SW 1271 (cell line): Measurements from ENCODE around the gene RYR3.
"Not testable (repeated sequence)": the region's sequence is repeated elsewhere in the genome, so short reads cannot be mapped to it uniquely, and the experiment has no call there.

ENCODE experiments used
- DNase-seq, 2 experiments: peaks; one replicate each; lab custom pipeline; 2025; lab: John Stamatoyannopoulos, UW

Gene RYR3

DNA sequence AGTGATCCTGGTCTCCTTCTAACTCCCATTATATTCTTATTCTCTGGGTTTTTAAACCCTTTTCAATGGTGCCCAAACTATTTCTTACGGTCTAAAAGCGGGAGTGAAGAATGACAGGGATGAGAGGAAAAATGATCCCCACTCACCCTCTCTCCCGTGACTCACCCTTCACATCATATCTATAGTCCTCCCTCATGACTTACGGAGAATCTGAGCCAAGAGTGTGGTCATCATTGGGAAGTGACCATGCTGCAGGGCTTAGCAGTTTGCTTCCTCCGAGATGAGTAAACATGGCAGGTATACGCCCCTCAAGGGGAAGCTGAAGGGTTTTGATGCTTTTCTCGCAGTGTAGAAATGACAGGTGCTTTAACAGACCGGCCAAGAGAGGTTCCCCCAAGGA is 274.0 kb downstream of the RYR3 start:
- no peak for DNase-seq

- no peak for DNase-seq
Observed at GRCh38 chr15:33586786-33587697, 276.3 kb downstream of the RYR3 start.

- no peak for DNase-seq
Observed at GRCh38 chr15:33587773-33588172, 277.0 kb downstream of the RYR3 start.

DNA sequence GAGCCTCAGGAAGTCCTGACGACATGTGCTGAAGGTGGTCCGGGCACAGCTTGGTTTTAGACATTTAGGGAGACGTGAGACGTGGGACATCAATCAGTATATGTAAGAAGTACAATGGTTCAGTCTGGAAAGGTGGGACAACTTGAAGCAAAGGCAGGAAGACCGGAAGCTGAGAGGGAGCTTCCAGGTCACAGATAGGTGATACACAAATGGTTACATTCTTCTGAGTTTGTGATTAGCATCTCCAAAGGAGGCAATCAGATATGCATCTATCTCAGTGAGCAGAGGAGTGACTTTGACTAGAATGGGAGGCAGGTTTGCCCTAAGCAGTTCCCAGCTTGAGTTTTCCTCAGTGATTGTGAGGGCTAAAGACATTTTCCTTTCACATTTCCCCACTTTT is 282.1 kb downstream of the RYR3 start:
- no peak for DNase-seq

DNA sequence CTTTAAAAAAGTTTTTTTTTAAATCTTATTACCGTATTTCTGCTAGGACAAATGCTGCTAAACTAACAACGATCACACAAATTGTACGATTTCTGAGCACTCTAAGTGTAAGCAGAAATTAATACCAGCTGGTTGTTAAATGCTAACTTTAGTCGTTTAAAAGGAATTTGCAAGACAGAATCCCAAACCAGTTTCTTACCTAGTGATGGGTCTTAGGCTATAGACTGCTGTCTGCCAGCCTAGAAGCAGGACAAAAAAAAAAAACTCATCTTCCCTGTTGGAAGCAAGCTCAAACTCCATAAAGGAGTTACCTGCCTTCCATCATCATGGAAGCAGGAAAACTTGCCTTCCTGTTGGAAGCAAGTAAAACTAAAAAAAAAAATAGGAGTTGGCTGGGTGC is 287.6 kb downstream of the RYR3 start:
- DNase-seq: not testable (repeated sequence)

- DNase-seq: no peak
Observed at GRCh38 chr15:33600212-33600611, 289.4 kb downstream of the RYR3 start.

DNA sequence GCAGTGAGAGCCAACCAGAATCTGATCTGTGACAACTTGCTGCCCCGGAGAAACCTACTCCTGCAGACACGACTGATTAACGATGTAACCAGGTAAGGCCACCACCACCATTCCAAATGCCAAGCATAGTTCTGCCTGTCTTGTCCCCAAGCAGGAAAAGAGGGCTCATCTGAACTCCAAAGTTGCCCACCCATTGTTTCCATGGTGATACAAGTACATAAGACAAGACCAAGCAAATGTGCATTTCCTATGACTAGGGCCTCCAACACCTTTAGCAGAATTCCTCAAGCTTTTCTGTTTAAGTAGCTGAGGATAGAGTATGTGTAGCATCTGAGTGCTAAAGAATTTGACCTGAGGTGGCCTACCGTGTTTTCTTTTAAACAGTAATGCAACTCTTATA is 290.7 kb downstream of the RYR3 start:
- no peak for DNase-seq

- DNase-seq: no peak
Observed at GRCh38 chr15:33608714-33609113, 297.9 kb downstream of the RYR3 start.

DNA sequence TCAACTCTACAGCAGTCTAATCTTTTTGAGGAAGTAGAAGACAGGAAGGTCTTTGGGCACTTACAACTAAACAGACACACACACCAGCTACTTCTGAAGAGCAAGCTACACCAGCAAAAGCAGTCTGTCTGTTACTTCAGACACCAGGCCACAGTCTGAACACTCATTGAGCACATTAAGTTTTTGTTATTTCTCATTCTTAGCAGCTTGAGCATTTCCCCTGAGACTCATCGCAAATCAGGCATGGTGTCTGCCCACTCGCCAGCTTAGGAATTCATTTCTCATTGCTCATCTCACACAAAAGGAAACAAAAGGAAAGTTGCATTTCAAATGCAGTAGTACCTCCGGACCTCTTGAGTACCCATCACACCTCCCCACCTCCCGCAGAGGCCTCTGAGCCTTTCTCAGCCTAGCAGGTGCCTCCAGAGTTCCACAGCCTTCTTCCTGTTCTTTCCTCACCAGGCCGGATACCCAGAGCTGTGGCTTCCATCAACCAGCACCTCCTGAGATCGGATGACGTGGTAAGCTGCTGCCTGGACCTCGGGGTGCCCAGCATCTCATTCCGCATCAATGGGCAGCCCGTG is 302.0 kb downstream of the RYR3 start:
- no peak for DNase-seq

GRCh38 chr15:33616475-33616874 is 305.7 kb downstream of the RYR3 start:
- no peak for DNase-seq

GRCh38 chr15:33618350-33618749 is 307.6 kb downstream of the RYR3 start:
- no peak for DNase-seq

DNA sequence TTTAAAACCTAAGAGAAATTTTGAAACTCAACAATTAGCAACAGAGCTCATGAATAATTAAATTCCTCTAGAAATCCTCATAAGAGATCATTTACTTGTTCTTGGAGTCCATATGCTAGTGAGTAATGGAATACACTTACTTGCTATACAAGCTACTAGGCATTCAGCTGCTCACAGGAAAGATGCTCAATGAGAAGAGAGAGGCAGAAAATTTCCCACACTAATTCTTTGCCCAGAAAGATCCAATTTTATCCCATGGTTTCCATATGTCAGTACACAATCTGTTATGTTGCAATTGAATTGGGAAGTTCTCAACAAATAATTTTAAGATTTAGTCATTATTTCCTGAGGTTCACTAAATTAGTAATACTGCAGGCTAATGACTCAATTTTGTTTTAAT is 310.4 kb downstream of the RYR3 start:
- no peak for DNase-seq

- no peak for DNase-seq
Observed at GRCh38 chr15:33623010-33623409, 312.2 kb downstream of the RYR3 start.

DNA sequence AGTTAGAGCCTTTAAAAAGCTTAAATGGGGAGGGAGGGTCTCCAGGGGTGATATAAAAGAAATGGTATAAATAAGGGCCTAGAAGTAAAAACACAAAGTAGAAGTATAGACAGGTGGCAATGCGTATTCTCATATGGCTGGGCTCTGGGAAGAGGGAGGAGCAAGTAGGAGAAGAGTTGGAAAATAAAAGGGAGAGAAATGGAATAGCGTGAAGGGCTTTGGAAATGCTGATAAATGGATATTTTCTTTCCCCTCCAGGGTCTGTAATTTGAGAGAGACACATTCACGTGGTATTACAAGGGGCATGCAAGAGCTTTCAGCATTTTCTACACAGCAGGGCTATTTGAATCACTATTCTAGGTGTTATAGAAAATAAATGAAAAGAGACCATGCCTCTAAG is 313.7 kb downstream of the RYR3 start:
- DNase-seq: no peak

- no peak for DNase-seq
Observed at GRCh38 chr15:33629647-33630046, 318.9 kb downstream of the RYR3 start.

DNA sequence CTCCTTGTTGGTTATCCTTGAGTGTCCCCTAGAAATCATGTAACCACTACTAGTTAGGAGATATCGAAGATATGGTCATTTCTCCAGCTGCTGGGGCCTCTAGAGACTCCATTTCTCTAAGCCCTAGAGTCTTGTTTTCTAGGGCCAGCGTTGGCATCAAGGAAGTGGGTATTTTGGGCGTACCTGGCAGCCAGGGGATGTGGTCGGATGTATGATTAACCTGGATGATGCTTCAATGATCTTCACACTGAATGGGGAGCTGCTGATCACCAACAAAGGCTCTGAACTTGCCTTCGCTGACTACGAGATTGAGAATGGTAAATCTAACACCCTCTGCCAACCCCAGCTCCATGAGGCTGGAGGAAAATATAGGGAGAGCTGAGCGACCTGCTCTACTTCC is 325.5 kb downstream of the RYR3 start:
- DNase-seq: no peak

DNA sequence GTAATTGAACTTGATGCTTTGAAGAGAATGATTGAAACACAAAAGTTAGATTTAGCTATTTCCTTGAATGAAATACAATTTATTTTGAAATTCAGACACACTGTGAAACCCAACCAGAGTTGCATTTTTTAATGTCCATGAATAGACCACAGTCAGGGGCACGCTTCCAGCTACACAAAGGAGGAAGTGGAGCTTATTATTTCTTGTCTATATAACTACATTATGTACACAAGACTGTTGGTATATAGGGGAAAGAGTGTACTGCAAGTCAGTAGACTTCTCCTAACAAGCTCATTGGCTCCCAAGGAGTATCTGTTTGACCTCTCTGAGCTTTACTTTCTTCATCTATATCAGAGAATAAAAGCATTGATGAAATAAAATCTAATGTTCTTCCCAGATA is 326.2 kb downstream of the RYR3 start:
- DNase-seq: no peak

DNA sequence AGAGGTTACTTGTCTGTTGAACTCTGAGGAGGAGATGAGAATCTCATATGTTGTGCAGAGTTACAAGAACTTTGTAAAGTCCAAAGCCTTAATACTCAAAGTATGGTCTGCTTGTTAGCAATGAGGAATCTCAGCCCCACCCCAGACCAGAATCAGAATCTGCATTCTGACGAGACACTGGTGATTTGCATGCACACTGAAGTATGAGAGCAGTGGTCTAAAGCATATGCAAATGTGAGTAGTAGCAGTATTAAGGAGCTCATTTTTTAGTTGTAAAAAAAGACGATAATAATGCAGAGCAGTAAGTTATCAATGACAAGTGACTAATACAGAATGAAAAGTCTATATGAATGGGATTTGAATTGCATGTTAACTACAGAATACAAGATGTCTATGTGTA is 327.7 kb downstream of the RYR3 start:
- no peak for DNase-seq

GRCh38 chr15:33639051-33639450 is 328.3 kb downstream of the RYR3 start:
- DNase-seq: no peak

DNA sequence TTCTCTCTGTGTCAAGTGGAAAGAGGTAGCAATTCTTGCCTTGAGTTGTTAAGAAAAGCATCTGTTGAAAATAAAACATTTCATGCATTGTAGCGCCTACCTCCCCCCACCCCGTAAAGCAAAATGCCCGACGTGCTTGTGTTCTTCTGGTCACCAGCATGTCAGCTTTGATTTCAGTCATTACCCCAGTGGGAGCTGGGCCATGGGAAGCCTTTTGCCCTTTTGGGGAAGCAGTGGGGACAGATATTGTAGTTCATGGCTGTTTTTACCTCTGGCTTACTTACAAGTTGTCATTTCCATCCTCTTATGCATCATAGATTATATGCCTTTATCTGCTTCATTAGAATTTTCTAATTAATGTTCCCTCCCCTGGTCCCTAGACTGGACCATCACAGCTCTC is 328.7 kb downstream of the RYR3 start:
- no peak for DNase-seq

DNA sequence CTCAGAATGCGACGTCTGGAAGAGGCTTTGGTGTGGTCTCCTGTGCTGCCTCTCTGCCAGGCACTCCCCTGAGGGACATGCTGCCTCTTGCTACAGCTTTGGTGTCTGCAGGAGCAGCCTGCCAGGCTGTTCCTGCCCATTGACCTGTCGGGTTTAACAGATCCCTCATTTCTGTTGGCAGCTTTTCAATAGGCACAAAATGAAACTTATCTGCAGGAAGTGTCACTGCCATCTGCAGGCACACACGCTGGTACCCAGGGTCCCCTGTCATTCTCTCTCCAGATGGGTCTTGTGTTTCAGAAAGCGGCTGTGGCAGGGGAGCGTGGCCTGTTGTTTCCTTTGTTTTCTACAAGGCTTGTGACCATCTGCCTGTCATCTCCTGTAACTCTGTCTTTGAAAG is 329.2 kb downstream of the RYR3 start:
- DNase-seq: no peak

DNA sequence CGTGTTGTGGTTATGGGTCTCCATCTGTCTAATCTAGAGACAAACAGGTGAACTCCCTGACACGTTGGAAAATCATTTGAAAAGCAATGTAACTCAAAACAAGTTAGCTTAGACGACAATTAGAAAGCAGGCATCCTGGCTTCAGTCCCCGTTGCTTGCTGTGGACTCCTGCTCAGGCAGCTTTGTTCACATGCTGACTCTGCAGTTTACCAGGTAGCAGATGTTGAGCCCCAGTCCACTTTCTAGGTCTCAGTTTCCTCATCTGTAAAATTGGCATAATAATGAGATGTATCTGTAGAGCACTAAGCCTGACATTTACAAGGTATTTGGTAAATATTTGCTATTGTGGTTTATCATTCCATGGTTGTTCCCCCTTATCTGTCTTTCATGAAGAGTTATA is 330.3 kb downstream of the RYR3 start:
- DNase-seq: no peak

- DNase-seq: no peak
Observed at GRCh38 chr15:33644304-33644703, 333.5 kb downstream of the RYR3 start.

DNA sequence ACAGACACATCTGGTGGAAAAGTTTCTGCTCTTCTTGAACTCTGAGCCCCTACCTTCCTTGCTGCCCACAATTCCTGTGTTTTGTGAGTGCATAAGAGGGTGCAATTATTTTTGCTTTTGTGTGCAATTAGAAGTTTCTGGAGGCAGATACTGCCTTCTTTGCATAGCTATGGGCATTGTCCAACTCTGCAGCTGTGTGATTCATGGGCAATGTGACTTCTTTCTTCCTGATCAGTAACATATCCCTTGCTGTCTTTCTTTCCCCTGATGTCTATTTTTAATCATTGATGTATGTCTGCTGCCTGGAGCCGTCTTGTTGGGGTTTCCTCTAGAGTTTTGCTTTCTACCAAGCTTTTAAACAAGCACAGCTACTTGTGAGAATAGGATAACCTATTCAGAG is 336.0 kb downstream of the RYR3 start:
- DNase-seq: no peak
